Smooth muscle cell (in vitro differentiated cells): ENCODE results near the gene MCRS1. TPM values are rescaled to one million over a fixed set of nuclear protein-coding genes. Genes with fewer than 3 reads are reported as not detected.

Experiments
- DNase-seq: peaks from one replicate; lab custom pipeline; 2025; ENCODE audit not compliant: unreplicated experiment; lab: John Stamatoyannopoulos, UW
- H2AFZ ChIP-seq: fragments of 200-600 bp; sonication (generic); 2 replicates; pipeline ENCODE4 v1.6.0; 2016; ENCODE audit warnings: antibody characterized with exemption, low read depth, mild to moderate bottlenecking
- H3F3A ChIP-seq: fragments of 200-600 bp; sonication (generic); 2 replicates; pipeline ENCODE4 v1.6.0; 2017; ENCODE audit warnings: antibody characterized with exemption, low read depth
- H3K27ac ChIP-seq: fragments of 200-600 bp; sonication (generic); 2 replicates; pipeline ENCODE4 v1.5.1; 2016; ENCODE audit warnings: low read depth, mild to moderate bottlenecking
- H3K27me3 ChIP-seq: fragments of 200-600 bp; sonication (generic); 2 replicates; pipeline ENCODE4 v1.6.1; 2016; ENCODE audit warnings: low read depth, mild to moderate bottlenecking
- H3K36me3 ChIP-seq: fragments of 200-600 bp; sonication (generic); 2 replicates; pipeline ENCODE4 v1.5.1; 2016; ENCODE audit warnings: low read depth
- H3K4me1 ChIP-seq: fragments of 200-600 bp; sonication (generic); 2 replicates; pipeline ENCODE4 v1.5.1; 2016; ENCODE audit warnings: low read depth
- H3K4me2 ChIP-seq: fragments of 200-600 bp; sonication (generic); 2 replicates; pipeline ENCODE4 v1.6.0; 2016; ENCODE audit warnings: mild to moderate bottlenecking
- H3K4me3 ChIP-seq: fragments of 200-600 bp; sonication (generic); 2 replicates; pipeline ENCODE4 v1.5.1; 2016; ENCODE audit warnings: mild to moderate bottlenecking
- H3K79me2 ChIP-seq: fragments of 200-600 bp; sonication (generic); 2 replicates; pipeline ENCODE4 v1.6.0; 2016; ENCODE audit warnings: low read depth, mild to moderate bottlenecking
- H3K9ac ChIP-seq: fragments of 200-600 bp; sonication (generic); 2 replicates; pipeline ENCODE4 v1.6.0; 2016; ENCODE audit warnings: low read depth
- H3K9me3 ChIP-seq: fragments of 200-600 bp; sonication (generic); replicated peaks from 2 replicates; pipeline ENCODE4 v1.5.1; 2016; ENCODE audit warnings: low read depth
- H4K20me1 ChIP-seq: fragments of 200-600 bp; sonication (generic); 2 replicates; pipeline ENCODE4 v1.6.0; 2016; ENCODE audit warnings: low read depth
- CTCF ChIP-seq: fragments of 200-600 bp; sonication (generic); IDR thresholded peaks from 2 replicates; pipeline ENCODE4 v1.5.1; 2017; ENCODE audit warnings: borderline replicate concordance, mild to moderate bottlenecking, antibody characterized with exemption; ENCODE audit not compliant: insufficient read depth, poor library complexity, severe bottlenecking
- WGBS: methylation state at CpG from one replicate; pipeline ENCODE4 v1.1.7; 2016; ENCODE audit warnings: low lambda C conversion rate; 5-methylcytosine and 5-hydroxymethylcytosine counted together
- polyA plus RNA-seq: library from polyadenylated mRNA; unstranded; fragments of >200 nt; fragmentation: Nextera tagmentation; extraction: Ambion mirVana; gene quantifications from 2 replicates; pipeline ENCODE4 v1.2.1, GENCODE V29; 2016
- total RNA-seq: library from RNA; depleted of rRNA; stranded (reverse); fragments of >200 nt; gene quantifications from 2 replicates; pipeline ENCODE4 v1.2.3, GENCODE V29; 2014

The MCRS1 gene
- total and polyA plus RNA-seq, 2 experiments from 2014 or later, result 41.4 to 54.4 TPM

DNA sequence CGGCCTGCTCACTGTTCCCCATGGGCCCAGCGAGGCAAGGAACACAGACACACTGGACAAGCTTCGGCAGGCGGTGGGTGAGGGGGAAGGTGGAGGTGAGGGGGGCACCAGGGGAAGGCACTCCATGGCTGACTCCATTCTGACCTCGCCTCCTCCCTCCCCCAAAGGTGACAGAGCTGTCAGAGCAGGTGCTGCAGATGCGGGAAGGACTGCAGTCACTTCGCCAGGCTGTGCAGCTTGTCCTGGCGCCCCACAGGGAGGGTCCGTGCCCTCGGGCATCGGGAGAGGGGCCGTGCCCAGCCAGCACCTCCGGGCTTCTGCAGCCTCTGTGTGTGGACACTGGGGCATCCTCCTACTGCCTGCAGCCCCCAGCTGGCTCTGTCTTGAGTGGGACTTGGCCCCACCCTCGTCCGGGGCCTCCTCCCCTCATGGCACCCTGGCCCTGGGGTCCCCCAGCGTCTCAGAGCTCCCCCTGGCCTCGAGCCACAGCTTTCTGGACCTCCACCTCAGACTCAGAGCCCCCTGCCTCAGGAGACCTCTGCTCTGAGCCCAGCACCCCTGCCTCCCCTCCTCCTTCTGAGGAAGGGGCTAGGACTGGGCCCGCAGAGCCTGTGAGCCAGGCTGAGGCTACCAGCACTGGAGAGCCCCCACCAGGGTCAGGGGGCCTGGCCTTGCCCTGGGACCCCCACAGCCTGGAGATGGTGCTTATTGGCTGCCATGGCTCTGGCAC, 10.6 kb downstream of the MCRS1 start:
- H3K9ac ChIP-seq, result no peak overlapping the region
- no peak overlapping the region for H3K27ac ChIP-seq
- H3K79me2 ChIP-seq, result no peaks in the 10 kb centered on the region
- 97% methylated on average over 18 of the region's 18 CpGs for WGBS
- H3K4me2 ChIP-seq, result no peak overlapping the region
- no peaks in the 10 kb centered on the region for H3K27me3 ChIP-seq
- no peak overlapping the region for H2AFZ ChIP-seq
- TF ChIP-seq CTCF, result no peak
- no peak for DNase-seq
- no peak overlapping the region for H3K4me3 ChIP-seq
- no peaks in the 10 kb centered on the region for H4K20me1 ChIP-seq
- no peaks in the 10 kb centered on the region for H3K9me3 ChIP-seq
- H3F3A ChIP-seq, result no peaks in the 10 kb centered on the region
- H3K36me3 ChIP-seq, result no peaks in the 10 kb centered on the region
- H3K4me1 ChIP-seq, result no peaks in the 10 kb centered on the region

DNA sequence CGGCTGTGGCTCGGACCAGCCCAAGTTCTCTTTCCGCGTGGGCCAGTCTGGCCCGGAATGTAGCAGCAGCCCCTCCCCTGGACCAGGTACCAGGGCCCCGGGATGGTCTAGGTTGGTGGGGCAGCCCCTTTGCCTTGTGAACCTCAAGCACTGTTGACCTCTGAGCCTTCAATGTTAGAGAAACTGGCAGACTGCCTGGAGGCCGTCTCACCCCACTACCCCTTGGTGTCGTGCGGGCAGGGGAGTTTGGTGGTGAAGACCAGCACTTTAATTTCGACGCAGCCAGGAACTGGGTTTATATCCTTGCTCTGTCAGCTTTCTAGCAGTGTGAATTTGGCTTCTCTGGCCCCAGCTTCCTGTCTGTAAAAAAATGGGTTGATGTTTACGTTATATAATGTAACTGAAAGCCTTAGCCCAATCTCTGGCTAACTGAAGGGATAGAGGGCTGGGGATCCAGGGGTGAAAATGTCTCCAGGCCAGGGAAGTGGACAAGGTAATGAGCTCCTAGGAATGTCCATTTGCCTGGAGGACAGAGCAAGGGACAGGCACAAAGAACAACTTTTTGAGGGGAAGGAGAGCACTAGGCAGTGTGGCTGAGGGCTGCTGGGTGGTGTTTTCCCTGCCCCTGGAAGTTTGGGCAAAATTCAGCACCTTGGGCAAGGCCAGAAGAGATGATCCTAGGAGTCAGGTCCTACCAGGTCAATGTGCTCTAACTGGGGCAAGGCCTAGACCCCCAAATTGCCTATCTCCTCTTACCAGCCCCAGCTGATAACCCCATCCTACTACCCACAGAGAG, 11.4 kb downstream of the MCRS1 start:
- 96% methylated on average over 12 of the region's 12 CpGs for WGBS
- no peaks in the 10 kb centered on the region for H3K9me3 ChIP-seq
- H3K4me1 ChIP-seq, result no peaks in the 10 kb centered on the region
- no peak for DNase-seq
- H3K4me2 ChIP-seq, result no peak overlapping the region
- no peak for TF ChIP-seq CTCF
- no peaks in the 10 kb centered on the region for H3K27me3 ChIP-seq
- no peaks in the 10 kb centered on the region for H4K20me1 ChIP-seq
- H3K79me2 ChIP-seq, result no peaks in the 10 kb centered on the region
- no peak overlapping the region for H3K27ac ChIP-seq
- no peaks in the 10 kb centered on the region for H3F3A ChIP-seq
- no peaks in the 10 kb centered on the region for H3K36me3 ChIP-seq
- H3K4me3 ChIP-seq, result no peak overlapping the region
- no peak overlapping the region for H2AFZ ChIP-seq
- H3K9ac ChIP-seq, result no peak overlapping the region

GRCh38 chr12:49555631-49556390, 12.1 kb downstream of the MCRS1 start:
- no peak overlapping the region for H3K4me2 ChIP-seq
- H3K27ac ChIP-seq, result no peak overlapping the region
- H3K79me2 ChIP-seq, result no peaks in the 10 kb centered on the region
- H3K9ac ChIP-seq, result no peak overlapping the region
- H3K36me3 ChIP-seq, result no peaks in the 10 kb centered on the region
- 94% methylated on average over 18 of the region's 18 CpGs for WGBS
- H2AFZ ChIP-seq, result no peak overlapping the region
- TF ChIP-seq CTCF, result no peak
- H3K27me3 ChIP-seq, result no peaks in the 10 kb centered on the region
- H3K9me3 ChIP-seq, result no peaks in the 10 kb centered on the region
- H3K4me3 ChIP-seq, result no peak overlapping the region
- DNase-seq, result no peak
- H3F3A ChIP-seq, result no peaks in the 10 kb centered on the region
- no peaks in the 10 kb centered on the region for H3K4me1 ChIP-seq
- H4K20me1 ChIP-seq, result no peaks in the 10 kb centered on the region
